HG03139 (cell line): ENCODE measurements around the gene BRCA1.
"Not testable (repeated sequence)": the region's sequence is repeated elsewhere in the genome, so short reads cannot be mapped to it uniquely, and the experiment has no call there.

ENCODE experiments used
- ATAC-seq: cut with Tn5 transposase; IDR thresholded peaks from one replicate; pipeline ENCODE4 v1.9.1; 2021; ENCODE audit not compliant: unreplicated experiment

BRCA1 gene

DNA sequence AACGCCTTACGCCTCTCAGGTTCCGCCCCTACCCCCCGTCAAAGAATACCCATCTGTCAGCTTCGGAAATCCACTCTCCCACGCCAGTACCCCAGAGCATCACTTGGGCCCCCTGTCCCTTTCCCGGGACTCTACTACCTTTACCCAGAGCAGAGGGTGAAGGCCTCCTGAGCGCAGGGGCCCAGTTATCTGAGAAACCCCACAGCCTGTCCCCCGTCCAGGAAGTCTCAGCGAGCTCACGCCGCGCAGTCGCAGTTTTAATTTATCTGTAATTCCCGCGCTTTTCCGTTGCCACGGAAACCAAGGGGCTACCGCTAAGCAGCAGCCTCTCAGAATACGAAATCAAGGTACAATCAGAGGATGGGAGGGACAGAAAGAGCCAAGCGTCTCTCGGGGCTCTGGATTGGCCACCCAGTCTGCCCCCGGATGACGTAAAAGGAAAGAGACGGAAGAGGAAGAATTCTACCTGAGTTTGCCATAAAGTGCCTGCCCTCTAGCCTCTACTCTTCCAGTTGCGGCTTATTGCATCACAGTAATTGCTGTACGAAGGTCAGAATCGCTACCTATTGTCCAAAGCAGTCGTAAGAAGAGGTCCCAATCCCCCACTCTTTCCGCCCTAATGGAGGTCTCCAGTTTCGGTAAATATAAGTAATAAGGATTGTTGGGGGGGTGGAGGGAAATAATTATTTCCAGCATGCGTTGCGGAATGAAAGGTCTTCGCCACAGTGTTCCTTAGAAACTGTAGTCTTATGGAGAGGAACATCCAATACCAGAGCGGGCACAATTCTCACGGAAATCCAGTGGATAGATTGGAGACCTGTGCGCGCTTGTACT lies at the start of gene BRCA1:
TSS of gene BRCA1 (minus strand) at position 232 of the 834 bp plus-strand sequence. CDS start 1,268 bp downstream, outside the sequence.
- peak; percentile 90 for ATAC-seq

DNA sequence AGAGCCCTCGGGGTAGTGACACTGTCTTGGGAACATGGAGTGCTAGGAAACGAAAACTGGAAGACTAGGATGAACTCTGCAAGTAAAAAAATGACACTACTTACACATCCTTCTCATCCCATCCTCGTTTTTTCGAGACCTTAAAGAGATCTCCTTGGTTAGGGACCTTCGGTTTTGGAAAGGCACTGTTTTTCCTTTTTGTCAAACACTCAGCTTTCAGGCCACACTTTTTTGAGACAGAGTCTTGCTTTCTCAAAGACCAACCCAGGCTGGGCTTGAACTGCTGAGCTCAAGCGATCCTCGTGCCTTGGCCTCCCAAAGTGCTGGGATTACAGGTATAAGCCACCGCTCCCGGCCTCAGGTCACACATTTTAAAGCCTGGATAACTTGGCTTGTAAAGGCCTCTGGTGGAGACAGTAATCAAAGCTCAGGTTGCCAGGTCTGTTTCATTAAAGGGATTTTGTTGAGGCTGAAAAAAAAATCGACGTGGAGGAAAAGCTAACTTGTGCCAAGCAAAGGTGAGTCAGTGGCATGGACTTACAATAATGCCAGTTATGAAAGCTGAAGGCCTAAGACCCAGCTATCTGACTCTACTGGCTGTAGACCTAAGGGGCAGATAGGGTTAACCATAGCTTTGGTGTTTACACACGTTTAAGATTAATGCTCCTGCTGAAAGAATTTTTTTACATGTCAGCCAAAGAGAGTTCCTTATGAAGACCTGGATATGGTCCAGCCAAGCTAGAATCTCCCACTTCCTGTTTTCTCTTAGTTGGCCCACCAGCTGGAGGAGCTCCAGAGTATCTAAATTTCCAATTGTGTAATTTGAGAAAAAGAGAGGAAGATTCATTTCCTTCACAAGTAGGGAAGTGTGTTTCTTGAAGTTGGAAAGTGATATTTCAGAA lies 46.7 kb upstream of the BRCA1 start:
- no peak for ATAC-seq

DNA sequence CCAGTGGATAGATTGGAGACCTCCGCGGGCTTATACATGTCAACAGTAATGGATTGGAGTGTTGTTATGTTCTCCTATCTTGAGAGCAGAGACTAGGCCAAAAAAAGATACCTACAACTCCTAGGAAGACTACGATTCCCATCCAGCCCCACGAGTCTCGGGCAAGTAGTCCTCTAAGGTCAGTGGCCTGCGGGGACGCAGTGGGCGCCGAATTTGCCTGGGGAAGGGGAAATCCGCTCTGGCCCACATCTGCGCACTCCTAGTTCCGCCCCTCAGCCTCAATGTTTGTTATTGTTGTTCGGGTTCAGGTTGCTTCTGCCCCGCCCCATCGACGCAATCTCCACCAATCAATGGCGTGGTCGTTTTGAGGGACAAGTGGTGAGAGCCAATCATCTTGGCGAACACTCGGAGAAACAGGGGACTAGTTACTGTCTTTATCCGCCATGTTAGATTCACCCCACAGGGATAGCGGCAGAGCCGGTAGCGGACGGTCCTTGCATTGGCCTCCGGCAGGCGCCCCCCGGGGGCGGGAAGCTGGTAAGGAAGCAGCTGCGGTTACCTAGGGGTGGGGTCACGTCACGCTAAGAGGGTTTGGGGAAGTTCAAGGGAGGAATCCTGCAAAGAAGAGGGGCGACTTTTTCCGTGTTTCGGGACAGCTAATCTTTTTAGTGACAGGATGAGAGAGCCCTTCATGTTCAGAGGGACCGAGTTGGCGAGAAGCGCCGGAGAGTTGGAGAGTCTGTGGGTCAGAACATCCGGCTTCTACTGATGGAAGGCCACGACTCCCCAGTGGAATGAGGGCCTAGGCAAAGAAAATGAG lies 45.8 kb upstream of the BRCA1 start, which contains the start of gene NBR1:
TSS of gene NBR1 (plus strand) at position 449 of the 820 bp plus-strand sequence. CDS start 4,586 bp downstream, outside the sequence.
- peak; percentile 69 for ATAC-seq

DNA sequence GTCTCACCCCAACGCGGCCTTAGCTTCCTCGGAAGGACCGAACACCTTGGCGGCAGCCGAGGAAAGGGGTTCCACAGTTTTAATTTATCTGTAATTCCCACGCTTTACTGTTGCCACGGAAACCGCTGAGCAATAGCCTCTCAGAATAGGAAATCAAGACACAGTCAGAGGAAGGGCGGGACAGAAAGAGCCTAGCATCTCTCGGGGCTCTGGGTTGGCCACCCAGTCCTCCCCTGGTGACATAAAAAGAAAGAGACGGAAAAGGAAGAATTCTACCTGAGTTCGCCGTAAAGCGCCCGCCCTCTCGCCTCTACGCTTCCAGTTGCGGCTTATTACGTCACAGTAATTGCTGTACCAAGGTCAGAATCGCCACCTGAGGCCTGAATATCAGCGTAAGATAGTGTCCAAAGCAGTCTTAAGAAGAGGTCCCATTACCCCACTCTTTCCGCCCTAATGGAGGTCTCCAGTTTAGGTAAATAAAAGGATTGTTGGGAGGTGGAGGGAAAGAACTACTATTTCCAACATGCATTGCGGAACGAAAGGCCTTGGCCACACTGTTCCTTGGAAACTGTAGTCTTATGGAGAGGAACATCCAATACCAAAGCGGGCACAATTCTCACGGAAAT lies 45.1 kb upstream of the BRCA1 start:
- peak; percentile 54 for ATAC-seq

DNA sequence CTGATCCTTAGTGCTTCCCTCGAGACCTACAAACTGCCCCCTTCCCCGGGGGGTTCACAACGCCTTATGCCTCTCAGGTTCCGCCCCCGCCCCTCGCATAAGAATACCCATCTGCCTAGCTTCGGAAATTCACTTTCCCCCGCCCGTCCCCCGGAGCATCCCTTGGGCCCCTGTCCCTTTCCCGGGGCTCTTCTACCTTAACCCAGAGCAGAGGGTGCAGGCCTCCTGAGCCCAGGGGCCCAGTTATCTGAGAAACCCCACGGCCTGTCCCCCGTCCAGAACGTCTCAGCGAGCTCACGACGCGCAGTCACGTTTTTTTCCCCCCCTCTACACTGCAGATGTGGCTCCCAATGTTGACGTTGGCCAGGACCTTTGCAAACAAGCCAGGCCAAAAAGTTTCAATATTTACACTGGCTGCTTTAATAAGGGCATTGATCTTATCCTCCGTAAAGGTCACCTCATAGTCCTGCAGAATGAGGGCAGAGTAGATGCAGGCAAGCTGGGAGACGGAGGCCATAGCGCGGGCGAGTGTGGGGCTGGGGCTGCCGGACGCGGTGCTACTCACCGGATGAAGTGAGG lies 44.5 kb upstream of the BRCA1 start:
- ATAC-seq: peak; percentile 26

DNA sequence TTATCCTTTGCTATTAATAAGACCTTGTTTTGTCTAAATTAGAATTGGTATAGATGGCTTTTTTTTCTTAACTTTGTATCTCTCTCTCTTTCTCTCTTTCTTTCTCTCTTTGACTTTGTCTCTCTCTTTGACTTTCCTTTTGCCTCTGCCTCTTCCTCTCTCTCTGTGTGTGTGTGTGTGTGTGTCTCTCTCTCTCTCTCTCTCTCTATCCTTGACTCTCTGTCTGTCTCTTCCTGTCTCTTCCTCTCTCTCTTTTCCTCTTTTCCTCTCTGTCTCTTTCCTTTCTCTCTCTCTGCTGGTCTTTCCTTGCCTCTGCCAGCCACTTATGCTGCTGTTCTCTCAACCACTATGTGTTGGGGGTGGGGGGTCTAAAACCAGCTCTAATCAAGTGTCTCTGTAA lies 40.8 kb upstream of the BRCA1 start:
- not testable (repeated sequence) for ATAC-seq

DNA sequence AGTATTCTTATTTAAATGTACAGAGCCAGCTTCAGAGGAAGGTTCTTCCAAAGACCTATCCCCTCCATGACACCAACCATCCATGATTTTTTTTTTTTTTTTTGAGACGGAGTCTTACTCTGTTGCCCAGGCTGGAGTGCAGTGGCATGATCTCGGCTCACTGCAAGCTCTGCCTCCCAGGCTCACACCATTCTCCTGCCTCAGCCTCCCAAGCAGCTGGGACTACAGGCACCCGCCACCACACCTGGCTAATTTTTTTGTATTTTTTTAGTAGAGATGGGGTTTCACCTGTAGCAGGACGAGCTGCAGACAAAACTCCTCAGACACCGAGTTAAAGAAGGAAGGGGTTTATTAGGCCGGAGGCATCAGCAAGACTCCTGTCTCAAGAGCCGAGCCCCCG lies 34.8 kb upstream of the BRCA1 start:
- not testable (repeated sequence) for ATAC-seq

DNA sequence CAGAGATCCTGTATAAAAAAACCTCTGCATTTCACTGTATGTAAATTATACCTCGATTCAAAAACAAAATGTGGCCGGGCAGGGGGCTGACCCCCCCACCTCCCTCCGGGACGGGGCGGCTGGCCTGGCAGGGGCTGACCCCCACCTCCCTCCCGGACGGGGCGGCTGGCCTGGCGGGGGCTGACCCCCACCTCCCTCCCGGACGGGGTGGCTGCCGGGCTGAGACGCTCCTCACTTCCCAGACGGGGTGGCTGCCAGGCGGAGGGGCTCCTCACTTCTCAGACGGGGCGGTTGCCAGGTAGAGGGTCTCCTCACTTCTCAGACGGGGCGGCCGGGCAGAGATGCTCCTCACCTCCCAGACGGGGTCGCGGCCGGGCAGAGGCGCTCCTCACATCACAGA lies 34.1 kb upstream of the BRCA1 start:
- ATAC-seq: not testable (repeated sequence)

DNA sequence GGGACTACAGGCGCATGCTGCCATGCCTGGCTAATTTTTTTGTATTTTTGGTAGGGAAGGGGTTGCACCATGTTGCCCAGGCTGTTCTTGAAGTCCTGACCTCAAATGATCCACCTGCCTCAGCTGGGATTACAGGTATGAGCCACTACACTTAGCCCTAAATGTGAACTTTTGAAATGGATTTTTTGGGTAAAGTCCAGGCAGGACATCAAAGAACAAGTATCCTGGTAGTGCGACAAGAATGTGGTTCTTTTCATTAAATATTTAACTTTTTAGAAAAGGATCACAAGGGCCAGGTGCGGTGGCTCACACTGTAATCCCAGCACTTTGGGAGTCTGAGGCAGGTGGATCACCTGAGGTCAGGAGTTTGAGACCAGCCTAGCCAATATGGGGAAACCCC lies 30.5 kb upstream of the BRCA1 start:
- no peak for ATAC-seq

DNA sequence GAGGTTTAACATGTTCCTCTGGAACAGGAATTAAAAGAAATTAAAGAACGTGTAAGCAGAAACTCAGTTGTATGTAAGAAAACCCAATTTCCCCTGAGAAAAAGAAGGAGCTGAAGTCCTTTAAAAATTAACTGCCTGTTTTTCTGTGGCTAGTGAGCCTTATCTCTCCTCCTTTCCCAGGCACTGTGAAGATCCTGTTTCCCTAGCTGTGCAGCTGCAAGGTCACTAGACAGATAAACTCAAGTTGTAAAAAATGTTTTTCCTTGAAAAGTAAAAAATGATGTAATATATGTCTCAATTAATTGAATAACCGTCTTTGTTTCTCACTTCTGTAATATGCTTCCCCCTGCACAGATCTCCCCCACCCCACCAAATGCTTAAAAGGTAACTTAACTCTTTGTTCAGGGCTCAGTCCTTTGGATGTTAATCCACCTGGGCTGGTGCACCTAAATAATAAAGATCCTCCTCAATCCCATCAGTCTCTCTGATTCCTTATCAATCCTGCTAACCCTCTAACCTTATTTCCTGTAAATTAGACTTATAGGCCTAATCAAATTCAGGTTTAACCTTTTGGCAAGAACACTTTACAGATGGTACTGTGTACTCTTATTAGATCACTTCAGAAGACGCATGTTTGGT lies 28.2 kb upstream of the BRCA1 start:
- ATAC-seq: not testable (repeated sequence)

DNA sequence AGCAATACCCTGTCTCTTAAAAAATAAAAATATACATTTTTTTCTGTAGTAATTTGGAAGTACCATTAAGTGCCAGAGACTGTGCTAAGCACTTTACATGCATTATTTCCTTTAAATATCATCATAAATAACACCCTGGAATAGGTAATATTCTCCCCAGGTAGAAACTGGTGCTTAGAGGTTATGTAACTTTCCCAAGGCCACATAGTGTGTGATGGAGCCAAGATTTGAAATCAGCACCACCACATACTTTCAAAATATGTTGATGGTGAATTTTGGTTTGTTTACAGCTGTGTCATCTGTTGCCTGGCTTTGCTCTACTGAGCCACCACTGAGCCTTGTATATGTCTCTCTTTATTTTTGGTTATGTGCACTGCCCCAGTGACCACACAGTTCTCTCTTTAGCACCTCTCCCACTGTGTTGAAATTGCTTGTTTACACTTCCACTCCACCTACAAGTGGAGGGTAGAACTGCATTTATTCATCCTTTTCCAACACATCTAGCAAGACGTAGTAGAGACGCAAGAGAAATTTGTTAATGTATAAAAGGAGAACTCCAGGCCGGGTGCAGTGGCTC lies 26.8 kb upstream of the BRCA1 start:
- ATAC-seq: no peak

DNA sequence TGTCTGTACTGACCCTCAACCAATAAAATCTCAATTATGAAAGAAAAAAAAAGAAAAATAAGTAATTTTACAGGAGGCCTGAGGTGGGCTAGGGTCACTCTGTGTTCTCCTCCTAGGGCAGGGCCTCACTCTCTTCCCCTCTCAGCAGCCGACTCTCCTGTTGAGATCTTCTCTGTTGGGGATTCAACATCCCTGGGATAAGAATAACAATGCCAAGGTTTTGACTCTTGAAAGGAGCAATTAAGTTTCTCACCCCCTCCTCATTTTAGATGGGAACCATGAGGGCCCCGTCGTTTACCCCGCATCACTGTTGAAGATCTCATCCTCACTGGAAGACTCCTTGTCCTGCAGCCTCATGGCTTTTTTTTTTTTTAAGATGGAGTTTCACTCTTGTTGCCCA lies 21.5 kb upstream of the BRCA1 start:
- ATAC-seq: no peak

DNA sequence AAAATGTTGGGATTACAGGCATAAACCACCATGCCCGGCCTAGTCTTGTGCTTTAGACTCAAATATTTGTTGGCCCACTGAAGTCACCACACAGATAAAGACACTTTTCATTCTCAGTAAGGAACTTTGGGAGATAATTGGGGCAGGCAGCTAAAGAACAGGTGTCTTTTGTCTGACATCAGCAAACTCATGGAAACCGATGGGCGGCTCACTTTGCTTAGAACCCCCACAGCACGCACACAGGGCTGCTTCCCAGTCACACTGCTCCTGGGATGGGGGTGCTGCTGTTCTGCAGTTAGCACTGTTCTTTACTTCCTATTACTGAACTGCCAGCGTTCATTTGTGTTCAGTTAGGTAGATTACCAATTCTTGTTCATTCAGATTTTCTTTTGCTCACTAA lies 18.0 kb upstream of the BRCA1 start:
- no peak for ATAC-seq

DNA sequence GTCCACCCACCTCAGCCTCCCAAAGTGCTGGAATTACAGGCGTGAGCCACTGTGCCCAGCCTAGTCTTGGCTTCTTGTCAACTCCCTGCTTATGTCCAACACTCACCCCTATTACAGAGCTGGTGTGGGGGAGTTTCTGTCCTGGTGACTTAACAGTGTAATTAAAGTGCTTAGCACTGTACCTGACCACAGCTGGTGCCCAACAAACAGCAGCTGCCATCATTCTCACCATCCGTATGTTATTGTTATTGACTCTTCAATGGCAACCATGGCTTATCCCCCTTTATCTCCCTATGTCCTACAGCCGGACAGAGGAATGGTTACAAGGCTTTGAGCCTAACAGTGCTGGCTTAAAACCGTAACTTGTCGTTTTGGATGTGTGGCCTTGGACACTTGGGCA lies 17.0 kb upstream of the BRCA1 start:
- no peak for ATAC-seq

DNA sequence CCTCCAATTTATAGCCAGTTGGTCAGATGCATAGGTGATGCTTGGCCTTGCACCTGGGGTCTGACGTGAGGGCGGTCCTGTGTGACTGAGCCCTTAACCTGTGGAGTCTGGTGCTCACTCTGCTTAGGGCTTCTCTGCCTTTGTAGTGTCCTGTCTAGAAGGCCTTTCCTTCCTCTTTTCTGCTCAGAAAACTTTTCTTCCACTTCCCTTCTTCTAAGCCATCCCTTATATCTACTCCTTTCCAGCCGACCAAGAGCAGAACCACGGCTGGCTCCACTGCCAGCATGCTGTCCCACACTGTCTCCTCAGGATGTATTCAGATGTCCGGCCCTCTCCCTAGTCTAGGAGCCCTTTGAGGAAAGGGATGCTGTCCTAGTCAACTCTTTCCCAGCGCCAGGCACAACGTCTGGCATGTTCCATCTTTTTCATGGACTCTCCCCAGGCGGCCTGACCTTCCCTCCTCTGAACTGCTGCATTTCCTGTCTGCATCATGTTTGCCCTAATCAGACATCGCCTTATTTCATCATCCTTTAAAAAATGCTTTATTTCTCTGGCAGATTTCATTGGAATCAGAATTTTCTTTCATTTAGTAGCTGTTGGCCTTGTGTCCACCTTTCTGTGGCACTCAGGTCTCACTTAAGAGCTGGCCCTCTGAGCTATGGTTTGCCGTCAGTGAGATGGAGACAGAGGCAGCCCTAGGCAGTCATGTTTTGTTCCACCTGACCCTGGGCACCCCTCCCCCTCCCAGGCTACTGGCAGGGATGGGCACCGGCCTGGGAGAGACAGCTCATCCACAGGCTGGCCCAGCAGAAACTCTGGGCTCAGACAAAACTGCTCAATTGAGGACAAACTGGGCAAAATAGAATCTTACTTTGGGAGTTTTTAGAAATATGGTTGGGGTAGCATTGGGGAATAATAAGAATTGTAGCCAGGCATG lies 15.5 kb upstream of the BRCA1 start:
- no peak for ATAC-seq

DNA sequence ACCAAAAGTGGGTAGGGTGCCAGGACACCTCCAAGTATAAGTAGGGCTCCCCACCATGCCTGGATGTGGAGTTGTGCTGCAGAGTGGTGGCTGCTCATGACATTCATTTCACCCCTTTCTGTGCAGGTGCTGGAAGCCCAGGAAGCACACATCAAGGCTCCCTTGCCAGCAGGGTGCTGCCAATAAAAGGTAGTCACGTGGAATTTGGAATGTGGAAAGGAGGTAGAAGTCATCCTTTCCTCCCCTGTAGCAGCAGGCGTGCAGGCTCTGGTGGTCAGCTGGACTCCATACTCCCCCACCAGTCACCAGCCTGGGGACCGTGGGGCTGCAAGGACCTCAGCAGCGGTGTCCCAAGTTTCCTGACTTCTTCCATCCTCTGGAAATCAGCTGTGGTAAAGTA lies 13.4 kb upstream of the BRCA1 start:
- not testable (repeated sequence) for ATAC-seq

DNA sequence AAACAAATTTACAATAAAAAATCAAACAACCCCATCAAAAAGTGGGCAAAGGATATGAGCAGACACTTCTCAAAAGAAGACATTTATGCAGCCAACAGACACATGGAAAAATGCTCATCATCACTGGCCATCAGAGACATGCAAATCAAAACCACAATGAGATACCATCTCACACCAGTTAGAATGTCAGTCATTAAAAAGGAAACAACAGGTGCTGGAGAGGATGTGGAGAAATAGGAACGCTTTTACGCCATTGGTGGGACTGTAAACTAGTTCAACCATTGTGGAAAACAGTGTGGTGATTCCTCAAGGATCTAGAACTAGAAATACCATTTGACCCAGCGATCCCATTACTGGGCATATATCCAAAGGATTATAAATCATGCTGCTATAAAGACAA lies 11.4 kb upstream of the BRCA1 start:
- not testable (repeated sequence) for ATAC-seq

DNA sequence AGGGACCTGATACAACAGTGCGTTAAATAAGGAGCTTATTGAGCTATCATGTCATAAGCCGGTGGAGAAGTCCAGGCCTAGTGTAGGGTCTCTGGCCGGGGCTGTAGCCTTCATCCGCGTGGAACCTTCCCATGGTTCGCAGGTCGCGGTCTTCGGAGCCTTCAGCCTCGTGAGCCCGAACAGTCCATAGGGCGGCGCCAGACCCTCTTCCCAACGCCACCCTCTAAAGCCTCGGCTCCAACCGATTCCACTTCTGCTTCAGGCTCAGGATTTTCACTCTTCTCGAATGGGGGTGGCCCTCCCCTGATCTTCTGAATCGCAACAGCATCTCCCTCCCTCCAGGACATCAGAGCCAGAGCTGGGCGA lies 10.3 kb upstream of the BRCA1 start:
- ATAC-seq: no peak
